ENCODE data around the gene CCDC92B. TPM values are rescaled to one million over a fixed set of nuclear protein-coding genes. Genes with fewer than 3 reads are reported as not detected.

CCDC92B gene
- total RNA-seq, 1 donor from 2014 or later: 0.17 TPM

GRCh38 chr17:2794111-2794803 is 44.8 kb upstream of the CCDC92B start:
- Mint-ChIP-seq H3K36me3 (no peaks in the 10 kb centered on the region), H3K27ac (peak overlapping the region; percentile 58), H3K9me3 (no peaks in the 10 kb centered on the region), H3K4me1 (peaks cover 20% of the 10 kb centered on the region), H3K27me3 (ENCODE audit: insufficient read depth, low read depth) (peaks cover 9% of the 10 kb centered on the region), H3K4me3 (no peak overlapping the region)
- TF ChIP-seq, protein P1, sequence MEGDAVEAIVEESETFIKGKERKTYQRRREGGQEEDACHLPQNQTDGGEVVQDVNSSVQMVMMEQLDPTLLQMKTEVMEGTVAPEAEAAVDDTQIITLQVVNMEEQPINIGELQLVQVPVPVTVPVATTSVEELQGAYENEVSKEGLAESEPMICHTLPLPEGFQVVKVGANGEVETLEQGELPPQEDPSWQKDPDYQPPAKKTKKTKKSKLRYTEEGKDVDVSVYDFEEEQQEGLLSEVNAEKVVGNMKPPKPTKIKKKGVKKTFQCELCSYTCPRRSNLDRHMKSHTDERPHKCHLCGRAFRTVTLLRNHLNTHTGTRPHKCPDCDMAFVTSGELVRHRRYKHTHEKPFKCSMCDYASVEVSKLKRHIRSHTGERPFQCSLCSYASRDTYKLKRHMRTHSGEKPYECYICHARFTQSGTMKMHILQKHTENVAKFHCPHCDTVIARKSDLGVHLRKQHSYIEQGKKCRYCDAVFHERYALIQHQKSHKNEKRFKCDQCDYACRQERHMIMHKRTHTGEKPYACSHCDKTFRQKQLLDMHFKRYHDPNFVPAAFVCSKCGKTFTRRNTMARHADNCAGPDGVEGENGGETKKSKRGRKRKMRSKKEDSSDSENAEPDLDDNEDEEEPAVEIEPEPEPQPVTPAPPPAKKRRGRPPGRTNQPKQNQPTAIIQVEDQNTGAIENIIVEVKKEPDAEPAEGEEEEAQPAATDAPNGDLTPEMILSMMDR (IDR thresholded peaks at IDR 0.05): no peak
- TF ChIP-seq EZH2 (IDR thresholded peaks at IDR 0.05): no peak
- Histone ChIP-seq H3K27ac (no peak overlapping the region), H3K4me1 (peaks cover 6% of the 10 kb centered on the region), H3K4me2 (no peak overlapping the region), H3K9ac (no peak overlapping the region), H3K27me3 (no peaks in the 10 kb centered on the region), H3K36me3 (no peaks in the 10 kb centered on the region), H3F3A (ENCODE audit: low read depth) (no peaks in the 10 kb centered on the region), H2AFZ (replicated peaks) (no peak overlapping the region), H3K4me3 (no peak overlapping the region), H3K9me3 (ENCODE audit: low read depth) (no peaks in the 10 kb centered on the region), H3K79me2 (ENCODE audit: low read depth) (no peaks in the 10 kb centered on the region), H4K20me1 (ENCODE audit: low read depth) (no peaks in the 10 kb centered on the region)
- DNase-seq (ENCODE audit: low spot score): no peak

GRCh38 chr17:2792366-2793169 is 43.1 kb upstream of the CCDC92B start:
- peaks cover 14% of the 10 kb centered on the region for H3K4me1 Mint-ChIP-seq
- H3F3A ChIP-seq (ENCODE audit: low read depth): no peaks in the 10 kb centered on the region
- H3K36me3 Mint-ChIP-seq: no peaks in the 10 kb centered on the region
- TF ChIP-seq EZH2 (IDR thresholded peaks at IDR 0.05) (no peak), EZH2phosphoT487 (IDR thresholded peaks at IDR 0.05) (no peak)
- no peak overlapping the region for H2AFZ ChIP-seq (replicated peaks)
- H4K20me1 ChIP-seq (ENCODE audit: low read depth): no peaks in the 10 kb centered on the region
- H3K79me2 ChIP-seq (ENCODE audit: low read depth): no peaks in the 10 kb centered on the region
- H3K4me2 ChIP-seq: no peak overlapping the region
- no peak overlapping the region for H3K27ac Mint-ChIP-seq
- H3K9me3 ChIP-seq (ENCODE audit: low read depth): no peaks in the 10 kb centered on the region
- H3K4me1 ChIP-seq: no peaks in the 10 kb centered on the region
- H3K4me3 Mint-ChIP-seq: no peak overlapping the region
- H3K27ac ChIP-seq: no peak overlapping the region
- no peaks in the 10 kb centered on the region for H3K27me3 ChIP-seq
- peaks cover 7% of the 10 kb centered on the region for H3K27me3 Mint-ChIP-seq (ENCODE audit: insufficient read depth, low read depth)
- no peak for DNase-seq (ENCODE audit: low spot score)
- no peak overlapping the region for H3K9ac ChIP-seq
- no peak overlapping the region for H3K4me3 ChIP-seq
- H3K9me3 Mint-ChIP-seq: no peaks in the 10 kb centered on the region
- H3K36me3 ChIP-seq: no peaks in the 10 kb centered on the region

GRCh38 chr17:2789700-2790099 is 40.2 kb upstream of the CCDC92B start:
- Histone ChIP-seq H3K79me2 (ENCODE audit: low read depth) (no peaks in the 10 kb centered on the region), H3K9me3 (ENCODE audit: low read depth) (no peaks in the 10 kb centered on the region), H4K20me1 (ENCODE audit: low read depth) (no peaks in the 10 kb centered on the region), H3F3A (ENCODE audit: low read depth) (no peaks in the 10 kb centered on the region), H3K4me3 (no peak overlapping the region), H3K4me1 (no peaks in the 10 kb centered on the region), H3K9ac (no peak overlapping the region), H3K27me3 (no peaks in the 10 kb centered on the region), H2AFZ (replicated peaks) (no peak overlapping the region), H3K4me2 (no peak overlapping the region), H3K36me3 (no peaks in the 10 kb centered on the region), H3K27ac (no peak overlapping the region)
- TF ChIP-seq, protein P1 (IDR thresholded peaks at IDR 0.05): no peak
- TF ChIP-seq EZH2 (IDR thresholded peaks at IDR 0.05) (no peak), EZH2phosphoT487 (IDR thresholded peaks at IDR 0.05) (no peak)
- Mint-ChIP-seq H3K9me3 (no peaks in the 10 kb centered on the region), H3K4me3 (no peak overlapping the region), H3K27me3 (ENCODE audit: insufficient read depth, low read depth) (peaks cover 2% of the 10 kb centered on the region), H3K36me3 (no peaks in the 10 kb centered on the region), H3K27ac (no peak overlapping the region), H3K4me1 (peaks cover 8% of the 10 kb centered on the region)
- no peak for DNase-seq (ENCODE audit: low spot score)

All from neural progenitor cell (in vitro differentiated cells).